ENCODE results near the gene RBBP7. TPM values are rescaled to one million over a fixed set of nuclear protein-coding genes. Genes with fewer than 3 reads are reported as not detected.

Gene RBBP7
- 79.8 and 113 TPM in 2 replicates for total RNA-seq

GRCh38 chrX:16870095-16870861 lies at the start of gene RBBP7:
Gene RBBP7 (minus strand): TSS chrX:16870362. CDS start chrX:16870053, 309 bp downstream.
- peak; percentile 91 for DNase-seq

GRCh38 chrX:16918979-16919378 lies 48.8 kb upstream of the RBBP7 start:
- DNase-seq: no peak

GRCh38 chrX:16917120-16917519 lies 47.0 kb upstream of the RBBP7 start:
- no peak for DNase-seq

GRCh38 chrX:16916561-16916960 lies 46.4 kb upstream of the RBBP7 start:
- DNase-seq: no peak

- DNase-seq: no peak
These were observed 43.9 kb upstream of the RBBP7 start for GRCh38 chrX:16914058-16914457.

GRCh38 chrX:16910376-16910775 lies 40.2 kb upstream of the RBBP7 start:
- no peak for DNase-seq

GRCh38 chrX:16903274-16904022 lies 33.3 kb upstream of the RBBP7 start:
- no peak for DNase-seq

- DNase-seq: no peak
These were observed 27.3 kb upstream of the RBBP7 start for GRCh38 chrX:16897445-16897844.

GRCh38 chrX:16892504-16893362 lies 22.6 kb upstream of the RBBP7 start:
- DNase-seq: peak; percentile 81

- no peak for DNase-seq
These were observed 15.5 kb upstream of the RBBP7 start for GRCh38 chrX:16885628-16886027.

GRCh38 chrX:16883487-16883804 lies 13.3 kb upstream of the RBBP7 start:
- no peak for DNase-seq

GRCh38 chrX:16882702-16883486 lies 12.7 kb upstream of the RBBP7 start:
- DNase-seq: peak; percentile 77

GRCh38 chrX:16882169-16882568 lies 12.0 kb upstream of the RBBP7 start:
- peak; percentile 14 for DNase-seq

- DNase-seq: no peak
These were observed 6.5 kb upstream of the RBBP7 start for GRCh38 chrX:16876696-16877095.

GRCh38 chrX:16874458-16875095 lies 4.4 kb upstream of the RBBP7 start:
- no peak for DNase-seq

GRCh38 chrX:16873106-16873505 lies 2.9 kb upstream of the RBBP7 start:
- no peak for DNase-seq

GRCh38 chrX:16870862-16871815 lies 977 bp upstream of the RBBP7 start:
- DNase-seq: peak; percentile 4

- peak; percentile 46 for DNase-seq
These were observed 618 bp downstream of the RBBP7 start for GRCh38 chrX:16869393-16870094.

- no peak for DNase-seq
These were observed 1.2 kb downstream of the RBBP7 start for GRCh38 chrX:16868920-16869319.

- DNase-seq: no peak
These were observed 2.2 kb downstream of the RBBP7 start for GRCh38 chrX:16867947-16868346.
